Stimulated activated CD4-positive, alpha-beta T cell treated with anti-CD3 and anti-CD28 coated beads, Interleukin-1b, Interleukin-23, amount 100 ng/mL, for 4 hours (primary cell): ENCODE data around the gene CLPTM1L.
"Not testable (repeated sequence)": the region's sequence is repeated elsewhere in the genome, so short reads cannot be mapped to it uniquely, and the experiment has no call there.

ENCODE experiments used
- DNase-seq, 2 donors: peaks; one replicate each; pipeline ENCODE4 v3.0.0-alpha.2; 2020; ENCODE audit warnings: low read depth in 2 of 2

CLPTM1L gene

GRCh38 chr5:1360367-1360766, 15.5 kb upstream of the CLPTM1L start:
- DNase-seq = not testable (repeated sequence)

DNA sequence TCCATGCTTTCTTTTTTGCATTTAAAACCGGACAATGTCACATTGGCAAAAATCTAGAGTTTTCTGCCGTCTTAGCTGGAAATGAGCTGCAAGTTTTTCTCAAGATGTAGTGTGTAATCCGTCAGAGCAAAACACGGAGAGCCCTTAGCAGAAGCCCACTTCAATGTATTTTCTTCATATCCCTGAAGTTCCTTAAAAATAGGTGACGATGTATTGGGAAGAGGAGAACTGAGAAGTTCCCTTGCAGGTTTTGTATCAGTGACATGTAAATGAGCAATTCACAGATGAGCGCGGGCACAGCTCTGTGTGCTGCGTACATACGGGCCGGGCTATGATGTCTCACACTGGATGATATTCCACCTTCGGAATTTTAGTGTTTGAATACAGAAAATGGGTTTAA, 14.8 kb upstream of the CLPTM1L start:
- no peak for DNase-seq

GRCh38 chr5:1359031-1359645, 14.2 kb upstream of the CLPTM1L start:
- DNase-seq = no peak

DNA sequence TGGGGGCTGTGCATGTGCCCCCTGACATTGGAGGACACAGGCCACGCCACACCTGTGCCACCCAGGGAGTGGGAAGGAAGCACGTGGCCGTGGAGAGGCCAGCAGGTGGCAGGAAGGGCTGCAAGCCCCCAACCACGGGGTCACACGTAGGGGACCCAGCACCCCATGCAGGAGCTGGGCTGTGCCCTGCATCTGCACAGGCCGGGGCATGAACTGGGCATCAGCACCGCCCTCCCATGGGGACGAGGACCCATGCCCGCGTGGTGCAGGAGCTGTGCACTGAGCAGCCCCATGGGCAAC, 13.8 kb upstream of the CLPTM1L start:
- DNase-seq = no peak

- no peak for DNase-seq
These were observed 13.2 kb upstream of the CLPTM1L start for GRCh38 chr5:1357946-1358725.

DNA sequence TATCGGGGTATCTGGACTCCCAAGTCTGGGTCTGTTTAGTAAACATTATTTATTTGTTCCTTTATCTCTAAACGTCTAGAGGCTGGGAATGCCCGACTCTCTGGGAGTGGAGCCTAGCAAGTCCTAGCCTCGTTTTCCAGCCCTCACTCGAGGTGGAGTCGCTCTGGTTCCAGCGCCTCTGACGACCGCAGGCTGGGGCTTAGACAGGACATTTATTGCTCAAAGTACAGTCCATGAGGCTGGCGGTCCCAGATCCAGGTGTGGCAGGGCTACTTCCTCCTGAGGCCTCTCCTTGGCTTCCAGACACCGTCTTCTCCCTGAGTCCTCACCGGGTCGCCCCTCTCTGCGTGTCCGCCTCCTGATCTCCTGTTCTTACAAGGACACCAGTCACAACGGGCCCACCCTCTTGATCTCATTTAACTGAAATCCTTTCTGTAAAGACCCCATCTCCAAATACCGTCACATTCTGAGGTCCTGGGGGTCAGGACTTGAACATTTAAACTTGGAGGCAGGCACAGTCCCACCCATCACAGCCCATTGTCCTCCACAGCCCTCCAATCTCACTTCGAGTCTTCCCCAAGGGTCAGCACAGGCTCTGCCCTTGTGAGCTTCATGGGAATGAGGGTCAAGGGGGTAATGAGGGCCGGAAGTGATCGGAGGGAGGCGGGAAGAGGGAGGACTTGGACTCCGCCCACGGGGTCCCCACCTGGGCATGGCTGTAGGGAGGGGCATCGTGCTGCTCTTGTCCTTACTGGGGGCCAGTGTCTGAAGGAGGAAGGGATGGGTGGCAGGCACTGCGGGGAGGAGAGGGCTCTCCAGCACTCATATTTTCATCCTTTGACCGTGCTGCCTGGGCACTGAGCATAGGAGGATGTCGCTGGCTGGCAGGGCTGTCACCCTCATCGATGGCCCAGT, 12.2 kb upstream of the CLPTM1L start:
- no peak for DNase-seq

- DNase-seq = no peak
These were observed 9.7 kb upstream of the CLPTM1L start for GRCh38 chr5:1354576-1354975.

DNA sequence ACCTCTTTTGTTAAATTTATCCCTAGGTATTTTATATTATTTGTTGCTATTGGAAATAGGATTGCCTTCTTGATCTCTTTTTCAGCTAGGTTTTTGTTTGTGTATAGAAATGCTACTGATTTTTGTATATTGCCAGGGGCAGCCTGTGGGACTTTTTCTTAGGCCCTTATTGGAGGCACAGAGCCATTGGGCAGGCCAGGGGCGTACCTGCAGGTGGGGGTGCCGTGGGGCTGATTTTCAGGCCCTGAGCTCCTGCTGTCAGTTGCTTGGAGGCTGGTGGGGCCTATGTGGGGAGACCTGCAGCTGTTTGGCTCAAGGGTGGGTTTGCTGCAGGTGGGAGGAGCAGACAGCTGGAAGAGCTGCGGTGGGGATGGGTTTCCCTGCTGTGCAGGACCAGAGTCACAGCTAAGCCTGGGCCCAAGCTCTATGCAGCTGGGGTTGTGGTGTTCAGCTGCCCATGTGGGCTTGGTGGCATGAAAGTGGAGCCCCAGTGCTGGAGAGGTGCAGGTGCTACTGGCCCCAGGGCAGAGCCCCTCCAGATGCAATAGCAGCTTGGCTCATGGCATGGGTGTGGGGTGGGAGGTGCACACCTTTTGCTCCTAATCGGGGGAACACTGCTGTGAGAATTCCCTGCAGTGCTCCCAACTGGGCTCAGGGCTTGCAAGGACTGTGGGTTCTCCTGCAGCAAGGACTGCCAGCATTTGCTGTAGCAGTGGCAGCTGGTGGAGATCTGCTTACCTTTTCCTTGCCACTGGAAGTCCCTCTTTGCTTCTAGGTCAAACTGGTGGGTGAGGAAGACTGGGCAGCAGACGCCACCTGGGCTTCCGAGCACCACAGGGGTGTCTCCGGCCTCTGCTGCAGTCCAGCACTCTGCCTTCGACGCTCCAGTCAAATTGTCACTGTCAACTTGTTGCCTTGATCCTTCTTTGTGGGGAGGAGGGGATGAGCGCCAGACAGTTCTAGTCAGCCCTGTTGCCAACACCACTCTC, 7.6 kb upstream of the CLPTM1L start:
- no peak for DNase-seq

DNA sequence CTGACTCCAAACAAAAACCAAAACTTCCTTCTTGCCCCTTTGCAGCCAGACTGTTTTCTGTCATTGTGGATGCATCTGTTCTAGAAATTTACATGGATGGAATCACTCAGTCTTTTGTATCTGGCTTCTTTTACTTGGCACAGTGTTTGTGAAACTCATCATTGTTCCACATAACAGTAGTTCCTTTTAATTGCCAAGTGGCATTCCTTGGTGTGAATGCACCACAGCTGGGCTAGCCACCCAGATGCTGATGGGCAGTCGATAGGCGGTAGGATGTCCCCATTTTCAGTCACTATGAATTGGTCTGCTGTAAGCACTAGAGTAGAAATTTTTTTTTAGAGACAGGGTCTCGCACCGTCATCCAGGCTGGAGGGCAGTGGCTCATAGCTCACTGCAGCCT, 6.3 kb upstream of the CLPTM1L start:
- DNase-seq = no peak

DNA sequence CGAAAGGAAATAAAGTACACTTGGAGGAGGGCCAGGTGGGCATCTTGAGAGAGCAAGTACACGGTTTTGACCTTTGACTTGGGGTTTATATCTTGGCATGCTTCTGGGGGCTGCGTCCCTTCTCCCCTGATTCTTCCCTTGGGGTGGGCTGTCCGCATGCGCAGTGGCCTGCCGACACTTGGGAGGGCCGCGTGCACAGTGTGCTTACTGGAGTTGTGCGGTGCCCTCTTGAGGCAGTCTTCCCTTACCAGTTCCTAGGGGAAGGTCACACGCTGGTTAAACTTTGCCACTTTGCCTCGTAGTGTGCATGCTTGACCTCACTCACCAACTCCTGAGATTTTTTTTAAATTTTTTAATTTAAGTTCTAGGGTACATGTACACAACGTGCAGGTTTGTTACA, 4.3 kb upstream of the CLPTM1L start:
- no peak for DNase-seq

- DNase-seq = no peak
These were observed 4.0 kb upstream of the CLPTM1L start for GRCh38 chr5:1348986-1349245.

DNA sequence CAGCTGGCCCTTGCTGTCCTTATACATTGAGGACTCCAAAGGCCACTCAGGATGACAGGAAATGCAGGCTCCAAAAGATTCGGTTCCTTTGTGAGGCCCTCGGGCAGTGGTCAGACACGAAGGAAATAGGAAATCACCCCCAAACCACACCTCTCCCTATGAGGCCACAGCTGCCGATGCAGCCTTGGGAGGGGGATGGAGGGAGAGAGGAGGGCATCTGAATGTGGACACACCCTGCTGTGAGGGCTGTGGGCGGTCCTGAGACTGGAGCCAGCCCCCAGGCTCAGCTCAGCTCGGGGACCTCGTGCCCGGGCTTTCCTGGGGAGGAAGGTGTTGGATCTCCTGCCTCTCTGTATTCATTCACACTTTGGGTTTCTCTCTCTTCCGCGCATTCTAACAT, 2.7 kb upstream of the CLPTM1L start:
- DNase-seq = no peak

GRCh38 chr5:1346627-1347440, 1.9 kb upstream of the CLPTM1L start:
- no peak for DNase-seq

DNA sequence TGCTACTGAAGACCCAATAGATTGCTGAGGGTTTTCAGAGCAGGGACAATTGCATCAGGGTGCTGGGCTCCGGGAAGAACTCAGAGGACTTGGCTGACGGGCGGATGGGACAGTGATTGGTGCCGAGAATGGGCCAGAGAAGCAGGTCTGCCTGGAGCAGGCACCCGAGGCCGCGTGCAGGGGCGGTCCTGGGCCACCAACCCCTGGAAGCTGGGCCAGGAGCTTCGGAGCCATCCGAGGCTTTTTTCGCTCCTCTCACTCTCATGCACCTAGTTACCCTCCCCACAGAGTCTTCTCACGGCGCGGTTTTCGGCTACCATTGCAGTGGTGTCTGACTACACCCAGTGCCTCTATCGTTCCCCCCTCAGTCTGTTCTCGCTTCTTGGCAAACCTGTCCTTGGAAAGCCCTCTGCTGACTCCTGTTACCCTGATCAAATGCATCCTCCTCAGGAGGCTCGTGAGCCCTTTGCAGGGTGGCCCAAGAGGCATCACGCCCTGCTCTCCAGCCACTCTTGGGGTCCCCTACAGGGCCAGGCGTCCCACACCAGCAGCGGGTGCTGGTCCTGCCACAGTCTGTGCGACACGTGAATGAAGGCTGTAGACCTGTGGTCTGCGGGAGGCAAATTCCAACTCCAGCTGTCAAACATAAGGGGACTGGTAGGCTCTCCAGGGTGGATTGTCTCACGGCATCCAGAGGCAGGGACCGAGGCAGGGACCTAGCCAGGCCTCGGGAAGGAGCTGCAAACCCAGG, 1.2 kb upstream of the CLPTM1L start:
- DNase-seq = no peak

- DNase-seq = peak in 1 of 2 donors; percentile 20
These were observed 683 bp downstream of the CLPTM1L start for GRCh38 chr5:1343931-1344901.

GRCh38 chr5:1343315-1343751, 1.6 kb downstream of the CLPTM1L start:
- DNase-seq = no peak

DNA sequence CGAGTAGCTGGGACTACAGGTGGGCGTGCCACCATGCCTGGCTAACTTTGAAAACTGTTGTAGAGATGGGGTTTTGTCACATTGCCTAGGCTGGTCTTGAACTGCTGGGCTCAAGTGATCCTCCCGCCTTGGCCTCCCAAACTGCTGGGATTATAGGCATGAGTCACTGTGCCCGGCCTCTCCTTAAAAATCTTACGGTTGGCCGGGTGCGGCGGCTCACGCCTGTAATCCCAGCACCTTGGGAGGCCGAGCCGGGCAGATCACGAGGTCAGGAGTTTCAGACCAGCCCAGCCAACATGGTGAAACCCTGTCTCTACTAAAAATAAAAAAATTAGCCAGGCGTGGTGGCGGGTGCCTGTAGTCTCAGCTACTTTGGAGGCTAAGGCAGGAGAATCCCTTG, 2.2 kb downstream of the CLPTM1L start:
- DNase-seq = not testable (repeated sequence)

DNA sequence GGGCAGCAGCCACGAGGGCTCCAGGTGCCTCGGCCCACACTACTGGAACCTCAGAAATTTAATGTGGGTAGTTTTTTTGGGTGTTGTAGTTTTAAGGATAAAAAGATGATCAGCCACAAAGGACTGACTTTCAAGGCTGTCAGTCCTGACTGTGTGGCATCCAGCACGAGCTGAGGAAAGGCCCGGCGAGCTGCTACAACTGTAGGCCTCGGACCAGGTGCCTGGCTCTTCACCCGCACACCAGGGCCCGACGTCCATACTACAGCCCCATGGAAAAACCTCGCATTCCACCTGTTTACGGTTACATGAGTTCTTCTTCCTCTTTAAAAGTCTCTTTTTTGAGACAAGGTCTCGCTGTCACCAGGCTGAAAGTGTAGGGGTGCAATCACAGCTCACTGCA, 2.6 kb downstream of the CLPTM1L start:
- DNase-seq = no peak

GRCh38 chr5:1341863-1342262, 3.0 kb downstream of the CLPTM1L start:
- DNase-seq = no peak
